ENCODE measurements around the gene TKFC.

Gene TKFC

GRCh38 chr11:61332797-61333549 lies at the start of gene TKFC, which contains the start of gene DDB1:
TKFC (plus strand) TSS chr11:61333228; CDS start chr11:61334729, 1,501 bp downstream.
DDB1 (minus strand) TSS chr11:61333105; CDS start chr11:61332968, 137 bp downstream.
- peak; percentile 32 for DNase-seq

GRCh38 chr11:61283613-61284012 lies 49.4 kb upstream of the TKFC start:
- DNase-seq = no peak

GRCh38 chr11:61287338-61287977 lies 45.6 kb upstream of the TKFC start:
- no peak for DNase-seq

- no peak for DNase-seq
Measured at GRCh38 chr11:61290905-61291690, 41.9 kb upstream of the TKFC start.

- no peak for DNase-seq
Measured at GRCh38 chr11:61292356-61292755, 40.7 kb upstream of the TKFC start.

GRCh38 chr11:61293867-61294716 lies 38.9 kb upstream of the TKFC start:
- peak; percentile 11 for DNase-seq

- peak; percentile 16 for DNase-seq
Measured at GRCh38 chr11:61294717-61295595, 38.1 kb upstream of the TKFC start, which contains the start of gene VWCE. VWCE (minus strand) TSS chr11:61295316; CDS start chr11:61295037, 279 bp downstream.

- peak; percentile 7 for DNase-seq
Measured at GRCh38 chr11:61295596-61295926, 37.5 kb upstream of the TKFC start.

GRCh38 chr11:61297341-61297740 lies 35.7 kb upstream of the TKFC start:
- no peak for DNase-seq

- no peak for DNase-seq
Measured at GRCh38 chr11:61297746-61298145, 35.3 kb upstream of the TKFC start.

GRCh38 chr11:61298663-61299244 lies 34.3 kb upstream of the TKFC start:
- DNase-seq = no peak

GRCh38 chr11:61302550-61302949 lies 30.5 kb upstream of the TKFC start:
- no peak for DNase-seq

- no peak for DNase-seq
Measured at GRCh38 chr11:61303725-61304124, 29.3 kb upstream of the TKFC start.

GRCh38 chr11:61305417-61305816 lies 27.6 kb upstream of the TKFC start:
- DNase-seq = no peak

GRCh38 chr11:61306221-61306620 lies 26.8 kb upstream of the TKFC start:
- no peak for DNase-seq

GRCh38 chr11:61307354-61307753 lies 25.7 kb upstream of the TKFC start:
- DNase-seq = no peak

GRCh38 chr11:61309141-61309540 lies 23.9 kb upstream of the TKFC start:
- no peak for DNase-seq

GRCh38 chr11:61309739-61310138 lies 23.3 kb upstream of the TKFC start:
- no peak for DNase-seq

GRCh38 chr11:61310749-61311148 lies 22.3 kb upstream of the TKFC start:
- no peak for DNase-seq

- DNase-seq = no peak
Measured at GRCh38 chr11:61315260-61315659, 17.8 kb upstream of the TKFC start.
